Stimulated activated CD8-positive, alpha-beta memory T cell treated with anti-CD3 and anti-CD28 coated beads, Interleukin-15, amount 100 ng/mL, for 24 hours (primary cell): ENCODE results near the gene SPPL3.
"Not testable (repeated sequence)": the region's sequence is repeated elsewhere in the genome, so short reads cannot be mapped to it uniquely, and the experiment has no call there.

Experiments used
- DNase-seq: peaks from one replicate; pipeline ENCODE4 v3.0.0-alpha.2; 2020; ENCODE audit warnings: low read depth

The SPPL3 gene

DNA sequence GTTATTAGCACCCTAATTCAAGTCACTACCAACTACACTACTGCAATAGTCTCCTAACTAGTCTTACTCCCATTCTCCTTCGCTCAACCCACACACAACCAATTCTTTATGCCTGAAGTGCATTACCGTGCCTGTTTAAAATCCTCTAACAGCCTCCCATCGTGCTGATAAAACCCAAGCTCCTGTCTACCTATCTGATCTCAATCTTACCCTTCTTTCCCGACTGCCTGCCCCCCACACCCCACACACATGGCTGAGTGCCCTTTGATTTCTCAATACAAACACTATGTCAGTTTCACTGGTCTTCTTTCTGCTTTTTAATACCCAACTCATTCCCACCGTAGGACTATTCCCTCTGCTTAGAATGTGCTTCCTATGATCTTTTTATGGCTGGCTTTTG, 59.9 kb downstream of the SPPL3 start:
- DNase-seq, result no peak

DNA sequence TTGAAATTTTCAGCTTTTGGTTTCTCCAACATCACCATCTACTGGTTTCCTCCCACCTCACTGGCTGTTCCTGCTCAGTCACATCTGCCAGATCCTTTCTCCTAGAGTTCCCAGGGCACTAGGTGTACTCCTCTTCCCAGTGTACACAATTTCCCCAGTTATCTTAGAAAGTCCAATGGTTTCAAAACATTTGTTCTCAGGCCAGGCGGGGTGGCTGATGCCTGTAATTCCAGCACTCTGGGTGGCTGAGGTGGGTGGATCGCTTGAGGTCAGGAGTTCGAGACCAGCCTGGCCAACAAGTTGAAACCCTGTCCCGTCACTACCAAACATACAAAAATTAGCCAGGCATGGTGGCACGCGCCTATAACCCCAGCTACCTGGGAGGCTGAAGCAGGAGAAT, 60.7 kb downstream of the SPPL3 start:
- DNase-seq, result no peak

DNA sequence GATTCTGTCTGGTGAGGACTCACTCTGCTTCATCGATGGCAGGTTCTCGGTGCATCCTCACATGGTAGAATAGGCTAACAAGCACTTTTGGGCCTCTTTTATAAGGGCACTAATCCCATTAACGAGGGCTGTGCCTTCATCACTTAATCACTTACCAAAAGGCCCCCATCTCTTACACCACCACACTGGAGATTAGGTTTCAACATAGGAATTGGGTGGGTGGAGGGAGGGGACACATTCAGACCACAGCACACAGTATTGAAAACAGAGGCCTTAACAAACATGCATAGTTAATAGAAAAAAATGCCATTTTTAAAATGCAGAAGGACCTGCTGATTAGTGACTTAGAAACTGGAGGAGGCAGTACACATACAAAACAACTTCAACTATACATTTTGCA, 61.6 kb downstream of the SPPL3 start:
- no peak for DNase-seq

DNA sequence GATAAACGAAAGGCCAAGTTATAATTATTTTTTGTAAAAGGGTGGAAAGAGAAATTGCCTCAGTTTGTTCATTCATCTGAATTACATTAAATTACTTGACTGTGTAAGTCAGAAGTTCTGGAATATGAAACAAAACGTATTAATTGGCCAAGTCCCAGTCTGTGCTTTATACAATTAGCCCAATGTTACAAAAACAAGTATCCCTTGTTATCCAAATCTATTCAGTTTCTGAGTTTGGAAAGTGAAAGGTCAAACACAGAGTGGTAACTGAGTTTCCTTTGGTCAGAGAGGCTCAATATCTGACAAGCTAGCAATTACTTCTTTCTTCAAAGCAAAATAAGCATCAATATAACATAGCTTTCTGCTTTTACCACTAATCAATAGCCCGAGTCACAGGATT, 62.6 kb downstream of the SPPL3 start:
- DNase-seq, result no peak

DNA sequence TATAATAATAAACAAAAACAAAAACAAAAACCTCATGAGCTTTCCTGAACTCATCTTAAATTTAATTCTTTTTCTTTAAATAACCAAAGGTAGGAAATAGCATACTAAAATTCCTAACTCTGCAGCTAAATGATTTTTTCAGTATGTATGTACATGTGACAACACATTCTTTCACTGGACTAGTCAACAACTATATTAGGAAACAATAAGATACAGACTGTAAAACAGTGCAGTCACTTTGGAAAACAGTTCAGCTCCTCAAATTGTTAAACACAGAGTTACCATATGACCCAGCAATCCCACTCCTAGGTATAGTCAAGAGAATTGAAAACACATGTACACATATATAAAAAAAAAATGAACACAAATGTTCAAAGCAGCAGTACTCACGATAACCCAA, 64.7 kb downstream of the SPPL3 start:
- no peak for DNase-seq

DNA sequence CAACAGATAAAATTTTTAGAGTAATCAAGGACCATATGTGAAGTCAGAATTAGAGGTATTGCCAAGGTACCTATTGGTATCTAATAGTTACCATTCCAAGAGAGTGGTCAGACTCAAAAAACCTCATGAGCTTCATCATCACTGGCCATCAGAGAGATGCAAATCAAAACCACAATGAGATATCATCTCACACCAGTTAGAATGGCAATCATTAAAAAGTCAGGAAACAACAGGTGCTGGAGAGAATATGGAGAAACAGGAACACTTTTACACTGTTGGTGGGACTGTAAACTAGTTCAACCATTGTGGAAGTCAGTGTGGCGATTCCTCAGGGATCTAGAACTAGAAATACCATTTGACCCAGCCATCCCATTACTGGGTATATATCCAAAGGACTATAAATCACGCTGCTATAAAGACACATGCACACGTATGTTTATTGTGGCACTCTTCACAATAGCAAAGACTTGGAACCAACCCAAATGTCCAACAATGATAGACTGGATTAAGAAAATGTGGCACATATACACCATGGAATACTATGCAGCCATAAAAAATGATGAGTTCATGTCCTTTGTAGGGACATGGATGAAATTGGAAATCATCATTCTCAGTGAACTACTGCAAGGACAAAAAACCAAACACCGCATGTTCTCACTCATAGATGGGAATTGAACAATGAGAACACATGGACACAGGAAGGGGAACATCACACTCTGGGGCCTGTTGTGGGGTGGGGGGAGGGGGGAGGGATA, 65.4 kb downstream of the SPPL3 start:
- DNase-seq, result not testable (repeated sequence)

DNA sequence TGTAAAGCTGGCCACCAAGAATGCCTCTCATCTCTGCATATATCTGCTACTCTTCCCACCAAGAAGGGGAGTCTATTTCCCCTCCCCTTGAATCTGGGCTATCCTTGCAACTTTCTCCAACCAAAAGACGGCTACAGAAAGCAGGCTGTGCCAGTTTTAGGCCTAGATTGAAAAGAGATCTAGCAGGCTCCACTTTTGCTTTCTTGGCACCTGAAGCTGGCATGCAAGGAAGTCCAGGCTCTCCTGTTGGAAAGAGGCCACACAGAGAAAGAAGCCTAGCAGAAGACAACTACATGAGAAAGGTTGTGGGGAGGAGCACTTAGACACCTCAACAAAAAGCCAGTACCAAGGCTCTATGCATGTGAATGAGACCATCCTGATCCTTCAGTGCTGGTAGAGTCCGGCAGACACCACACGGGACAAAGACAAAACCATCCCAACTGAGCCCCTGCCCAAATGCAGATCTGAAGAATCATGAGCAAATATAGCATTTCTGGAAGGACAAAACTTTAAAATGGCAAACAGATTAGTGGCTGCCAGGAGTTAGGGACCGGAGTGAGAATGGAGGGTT, 68.0 kb downstream of the SPPL3 start:
- DNase-seq, result no peak

DNA sequence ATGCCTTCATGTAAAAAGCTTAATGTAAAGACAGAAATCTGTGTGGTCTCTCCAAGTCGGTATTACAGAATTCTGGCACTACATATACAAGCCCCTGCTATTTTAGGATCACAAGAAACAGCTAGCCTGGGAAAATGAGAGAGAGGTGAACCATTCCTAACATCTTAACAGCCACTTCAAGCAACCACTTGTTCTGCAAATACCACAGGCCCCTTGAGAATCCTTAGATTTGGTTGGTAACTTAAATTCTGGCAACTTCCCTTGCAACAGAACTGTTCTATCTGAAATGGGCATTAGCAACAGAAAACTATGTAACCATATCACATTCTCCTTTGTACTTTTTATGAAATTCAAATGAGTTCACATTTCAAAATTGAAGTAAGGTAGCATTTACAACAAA, 68.5 kb downstream of the SPPL3 start:
- DNase-seq, result no peak

DNA sequence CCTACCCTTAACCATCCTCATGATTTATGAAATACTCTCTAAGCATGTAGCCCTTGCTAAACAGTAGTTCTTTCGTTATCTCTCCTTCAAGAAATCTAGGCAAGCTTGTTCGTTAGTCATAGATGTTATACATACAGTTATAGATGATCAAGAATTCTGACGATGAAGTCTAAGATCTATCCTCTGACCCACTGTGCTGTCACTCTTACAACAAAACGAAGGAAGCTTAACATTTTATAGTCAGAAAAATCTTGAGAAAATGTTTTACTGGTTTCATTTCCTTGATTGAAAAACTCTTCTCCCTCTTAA, 68.9 kb downstream of the SPPL3 start:
- no peak for DNase-seq

DNA sequence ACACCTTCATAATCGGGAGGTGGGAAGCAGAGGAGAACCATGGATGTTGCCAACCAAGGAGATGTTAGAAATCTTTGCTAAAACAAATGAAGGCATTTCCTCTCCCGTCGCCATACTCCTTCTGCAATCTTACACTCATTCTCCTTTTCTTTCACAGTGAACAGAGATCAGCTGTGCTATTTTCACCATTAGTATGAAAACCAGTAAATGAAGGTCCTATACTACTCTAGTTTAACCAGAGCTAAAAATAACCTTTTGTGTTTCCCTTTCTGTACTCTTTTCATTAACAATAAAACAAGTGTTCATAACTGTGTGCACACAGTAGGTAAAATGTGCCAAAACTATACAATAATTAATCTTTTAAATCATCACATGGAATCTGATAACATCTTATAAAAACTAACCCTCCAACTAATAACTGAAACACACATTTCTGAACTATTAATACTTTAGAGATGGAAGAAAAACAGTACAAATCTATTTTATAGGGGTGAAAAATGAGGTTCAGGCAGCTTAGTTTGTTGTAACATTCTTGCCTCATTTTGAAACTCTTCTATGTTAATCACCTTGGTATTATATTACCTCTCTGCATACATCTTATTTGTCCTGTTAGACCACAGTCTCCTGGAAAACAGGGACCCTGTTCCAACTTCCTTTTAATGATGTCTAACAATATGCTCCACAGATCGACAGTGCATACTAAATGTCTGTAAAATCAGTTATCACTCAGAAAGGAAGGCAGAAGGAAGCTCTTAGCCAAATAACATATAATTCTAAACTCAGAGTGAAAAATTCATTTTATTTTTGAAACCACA, 69.5 kb downstream of the SPPL3 start:
- no peak for DNase-seq

DNA sequence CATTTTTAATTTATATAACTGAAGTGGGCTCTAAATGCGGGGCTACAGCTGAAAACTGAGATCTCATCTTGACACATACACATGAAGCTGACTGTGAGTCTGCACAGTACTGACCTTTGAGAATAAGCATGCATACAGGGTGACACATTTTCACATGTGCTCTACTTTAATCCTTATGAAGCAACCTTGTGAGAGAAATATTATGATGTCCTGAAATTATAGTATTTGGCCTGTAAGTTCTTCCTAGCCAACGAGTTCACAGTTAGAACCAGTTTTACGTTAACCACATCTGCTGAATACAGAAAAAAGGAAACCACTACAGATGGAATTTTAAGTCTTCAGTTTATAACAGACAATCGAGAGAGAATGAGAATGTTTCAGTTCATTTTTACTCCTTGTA, 70.3 kb downstream of the SPPL3 start:
- no peak for DNase-seq

DNA sequence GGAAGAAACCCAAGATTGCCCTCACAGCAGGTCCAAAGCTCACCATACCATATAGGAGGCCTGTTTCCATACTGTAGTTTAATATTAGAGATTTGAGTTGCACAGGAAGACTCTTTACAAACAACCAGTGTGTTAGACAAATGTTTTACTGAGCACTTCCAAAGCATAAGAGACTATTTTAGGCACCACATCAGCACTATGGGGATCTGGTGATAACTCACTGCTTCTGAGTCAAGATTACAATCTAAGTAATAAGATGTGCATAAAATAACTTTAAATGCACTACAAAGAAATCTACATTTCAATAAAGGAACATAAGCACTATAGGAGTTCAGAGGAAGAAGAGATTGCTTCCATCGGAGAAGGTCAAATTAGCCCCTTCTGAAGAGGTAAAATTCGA, 71.4 kb downstream of the SPPL3 start:
- no peak for DNase-seq

DNA sequence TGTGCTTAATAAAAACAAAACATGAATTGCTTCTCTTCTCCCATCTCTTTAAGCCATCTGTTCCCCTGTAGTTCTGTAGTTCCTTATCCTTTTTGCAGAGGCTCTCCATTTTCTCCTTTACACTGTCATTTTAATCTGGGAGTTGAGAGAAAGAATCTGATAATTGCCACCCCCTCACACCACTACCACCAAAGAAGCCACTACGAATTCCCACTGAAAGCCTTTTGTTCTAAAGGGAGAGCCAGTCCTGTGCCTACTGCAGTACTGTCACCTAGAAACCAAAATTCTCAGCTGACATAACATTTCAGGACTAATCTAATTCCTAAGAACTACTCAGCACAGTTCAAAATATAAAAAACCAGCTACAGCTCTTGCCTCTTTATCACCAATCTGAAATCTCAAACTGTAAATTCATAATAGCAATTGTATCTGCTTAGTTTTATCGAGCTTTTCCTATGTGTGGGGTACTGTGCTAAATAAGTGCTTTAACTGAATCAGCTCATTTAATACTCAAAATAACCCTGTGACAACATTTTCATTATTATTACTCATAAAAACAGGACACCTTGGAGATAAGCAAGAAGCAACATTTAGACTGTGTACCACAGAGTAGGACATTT, 72.4 kb downstream of the SPPL3 start:
- no peak for DNase-seq

DNA sequence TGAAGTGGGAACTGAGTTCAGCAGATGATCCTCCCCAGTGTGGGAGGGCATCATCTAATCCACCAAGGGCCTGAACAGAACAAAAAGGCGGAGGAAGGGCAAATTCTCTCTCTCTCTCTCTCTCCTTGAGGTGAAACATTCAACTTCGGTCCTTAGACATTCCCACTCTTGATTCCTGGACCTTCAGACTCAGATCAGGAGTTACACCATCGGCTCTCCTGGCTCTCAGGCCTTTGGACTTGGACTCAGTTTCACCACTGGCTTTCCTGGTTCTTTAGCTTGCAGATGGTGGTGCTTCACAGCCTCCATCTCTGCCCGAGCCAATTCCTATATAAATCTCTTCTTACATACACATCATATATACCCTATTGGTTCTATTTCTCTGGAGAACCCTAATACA, 73.2 kb downstream of the SPPL3 start:
- DNase-seq, result no peak

DNA sequence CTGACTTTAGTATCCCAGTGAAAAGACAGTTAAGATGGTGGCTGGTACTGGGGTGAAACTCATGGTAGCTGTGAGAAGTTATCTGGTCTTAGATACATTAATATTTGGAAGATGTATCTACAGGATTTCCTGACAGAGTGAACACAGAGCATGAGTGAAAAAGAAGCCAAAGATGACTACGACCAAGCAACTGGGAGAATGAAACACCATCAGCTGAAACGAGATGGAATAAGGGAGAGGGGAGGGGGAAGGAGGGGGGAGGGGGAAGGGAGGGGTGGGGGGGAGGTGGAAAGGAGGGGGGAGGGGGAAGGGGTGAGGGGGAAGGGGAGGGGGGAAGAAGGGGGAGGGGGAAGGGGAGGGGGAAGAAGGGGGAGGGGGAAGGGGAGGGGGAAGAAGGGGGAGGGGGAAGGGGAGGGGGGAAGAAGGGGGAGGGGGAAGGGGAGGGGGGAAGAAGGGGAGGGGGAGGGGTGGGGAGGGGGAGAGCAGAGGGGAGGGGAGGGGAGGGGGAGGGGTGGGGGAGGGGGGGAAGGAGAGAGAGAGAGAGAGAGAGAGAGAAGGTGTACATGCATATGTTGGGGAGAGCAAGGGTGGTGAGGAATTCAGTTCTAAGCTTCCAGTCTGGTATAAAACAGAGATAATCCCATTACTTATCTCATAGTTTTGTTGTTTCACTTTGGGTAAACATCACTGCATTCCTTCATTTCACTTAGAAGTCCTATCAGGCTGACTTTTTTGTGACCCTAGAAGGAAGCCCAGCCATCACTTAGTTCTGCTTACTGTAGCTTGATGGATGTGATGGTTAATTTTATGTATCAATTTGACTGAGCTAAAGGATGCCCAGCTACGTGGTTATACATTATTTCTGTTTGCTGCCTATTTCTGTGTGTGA, 73.9 kb downstream of the SPPL3 start:
- no peak for DNase-seq

DNA sequence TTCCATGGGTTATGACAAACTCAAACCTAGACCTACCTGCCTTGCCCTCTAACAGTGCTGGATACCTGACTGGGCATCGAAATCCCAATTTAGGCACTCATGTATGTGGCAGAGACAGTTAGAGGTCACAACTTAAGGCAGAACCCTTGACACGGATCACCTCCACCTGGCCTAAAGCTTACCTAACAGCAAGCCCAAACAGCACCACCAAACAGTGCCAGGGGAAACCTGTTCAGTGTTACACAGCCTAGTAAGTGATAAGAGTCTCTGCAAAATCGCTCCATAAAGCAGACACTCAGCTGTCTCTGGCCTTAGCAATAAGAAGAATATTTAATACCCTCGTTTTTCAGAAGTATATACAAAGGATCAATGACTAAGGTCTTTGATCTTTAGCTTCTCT, 77.8 kb downstream of the SPPL3 start:
- DNase-seq, result no peak

DNA sequence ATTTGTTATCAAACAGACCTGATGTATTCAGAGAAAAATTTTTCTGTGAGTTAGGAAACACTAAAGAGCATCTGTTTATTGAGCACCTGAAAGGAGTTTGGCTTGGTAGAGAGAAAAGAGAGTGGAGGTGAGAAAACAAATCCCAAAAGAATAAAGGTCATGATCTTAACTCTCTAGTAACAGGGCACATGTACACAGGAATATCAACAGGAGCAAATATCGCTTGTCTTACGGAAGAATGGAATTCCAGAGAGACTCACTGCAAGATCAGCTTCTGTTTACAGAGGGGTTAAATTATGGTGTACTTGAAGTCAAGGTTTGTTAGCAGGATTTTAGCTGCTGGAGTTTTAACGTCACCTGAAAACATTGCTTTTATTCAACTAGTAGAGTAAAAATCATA, 78.8 kb downstream of the SPPL3 start:
- no peak for DNase-seq

DNA sequence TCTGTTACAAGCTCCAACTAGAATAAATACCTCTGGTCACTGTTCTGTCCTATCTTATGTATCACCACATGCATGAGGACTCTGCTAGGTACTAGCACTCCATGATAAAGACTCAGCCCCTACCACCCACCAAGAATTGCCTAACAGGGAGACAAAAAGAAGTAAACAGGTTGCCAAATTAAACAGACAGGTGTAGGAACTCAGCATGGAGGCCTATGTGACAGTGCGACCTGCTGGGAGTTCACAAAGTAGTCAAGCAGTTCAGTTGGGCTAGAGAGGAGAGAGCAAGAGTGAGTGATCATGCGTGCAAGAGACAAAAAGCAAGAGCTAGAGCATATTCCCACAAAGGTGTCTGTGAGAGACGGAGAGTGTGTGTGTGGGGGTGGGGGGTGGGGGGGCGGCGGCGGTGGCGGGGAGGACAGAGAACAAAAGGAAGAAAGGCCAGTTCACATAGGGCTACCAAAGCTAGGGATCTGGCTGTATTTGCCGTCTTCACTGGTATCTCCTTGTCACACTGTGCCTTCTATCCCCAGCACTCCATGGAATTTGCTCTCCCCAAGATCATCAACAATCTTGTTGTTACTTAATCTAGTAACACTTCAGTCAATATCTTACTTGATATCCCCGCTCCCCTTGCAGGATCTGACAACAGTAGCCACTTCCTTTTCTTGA, 81.2 kb downstream of the SPPL3 start:
- DNase-seq, result no peak

DNA sequence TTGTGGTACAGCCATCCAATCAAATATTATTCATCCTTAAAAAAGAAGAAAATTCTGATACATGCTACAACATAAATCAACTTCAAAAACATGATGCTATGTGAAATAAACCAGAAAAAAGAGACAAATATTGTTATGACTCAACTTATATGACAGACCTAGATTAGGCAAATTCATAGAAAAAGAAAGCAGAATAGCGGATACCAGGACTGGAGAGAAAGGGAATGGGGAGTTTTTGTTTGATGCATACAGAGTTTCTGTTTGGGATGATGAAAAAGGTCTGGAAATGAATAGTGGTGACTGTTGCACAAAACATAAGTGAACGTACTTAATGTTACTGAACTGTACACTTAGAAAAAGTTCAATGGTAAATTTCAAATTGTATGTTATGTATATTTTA, 82.3 kb downstream of the SPPL3 start:
- no peak for DNase-seq

DNA sequence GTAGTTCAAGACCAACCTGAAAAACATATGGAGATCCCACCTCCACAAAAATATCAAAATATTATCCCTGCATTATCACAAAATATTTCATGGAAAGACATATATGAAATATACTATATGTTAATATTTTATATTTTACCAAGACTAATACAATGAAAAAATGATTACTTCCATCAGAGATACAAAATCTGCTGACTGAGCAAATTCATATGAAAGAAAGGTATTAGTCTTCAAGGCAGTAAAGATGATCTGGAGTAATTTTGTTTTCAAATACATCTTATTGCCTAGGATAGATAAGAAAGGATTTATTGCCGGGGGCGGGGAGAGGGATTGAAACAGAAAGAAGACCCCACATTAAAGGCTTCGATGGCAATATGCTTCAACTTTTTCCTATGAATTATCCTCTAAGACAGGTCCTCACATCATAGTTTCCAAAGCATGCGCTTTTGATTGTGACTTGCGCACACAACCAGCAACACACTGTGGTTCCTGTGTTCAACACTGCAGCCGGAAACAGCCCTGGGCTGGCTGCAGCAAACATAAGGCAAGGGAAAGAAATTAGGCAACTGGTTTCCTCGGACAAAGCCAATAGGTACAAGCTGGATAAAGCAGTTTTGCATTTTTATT, 83.2 kb downstream of the SPPL3 start:
- no peak for DNase-seq

DNA sequence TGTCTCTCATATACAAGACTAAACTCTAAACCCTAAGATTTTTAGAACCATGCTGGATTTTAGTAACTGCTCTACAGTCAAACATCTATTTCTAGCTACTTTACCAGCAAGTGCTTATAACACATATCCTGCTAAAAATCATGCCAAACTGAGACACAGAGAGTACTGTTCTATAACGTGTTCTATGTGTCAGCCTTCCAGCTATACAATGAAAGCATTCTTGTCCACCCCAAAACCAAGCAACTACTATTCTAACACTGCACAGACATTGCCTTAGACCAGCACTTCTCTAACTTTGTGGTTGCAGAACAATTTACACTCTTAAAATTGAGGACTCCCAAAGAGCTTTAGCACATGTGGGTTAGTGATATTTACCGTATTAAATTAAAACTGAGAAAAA, 85.7 kb downstream of the SPPL3 start:
- DNase-seq, result no peak
